Ishikawa (cell line): ENCODE results near the gene ALDH1A2.

Source experiments
- CEBPB ChIP-seq: IDR thresholded peaks from 2 replicates; pipeline ENCODE4 v1.6.1; 2012
- CREB1 ChIP-seq: IDR thresholded peaks from 2 replicates; pipeline ENCODE4 v1.6.1; 2012; ENCODE audit warnings: low read depth
- EGR1 ChIP-seq: IDR thresholded peaks from 2 replicates; pipeline ENCODE4 v1.6.1; 2012
- EP300 ChIP-seq: IDR thresholded peaks from 2 replicates; pipeline ENCODE4 v1.6.1; 2012; ENCODE audit warnings: borderline replicate concordance
- FOXM1 ChIP-seq: IDR thresholded peaks from 2 replicates; pipeline ENCODE4 v1.6.1; 2012; ENCODE audit warnings: low read depth, borderline replicate concordance
- MAX ChIP-seq: IDR thresholded peaks from 2 replicates; pipeline ENCODE4 v1.6.1; 2012
- NFIC ChIP-seq: IDR thresholded peaks from 2 replicates; pipeline ENCODE4 v1.6.1; 2012
- RAD21 ChIP-seq: IDR thresholded peaks from 2 replicates; pipeline ENCODE4 v1.6.1; 2012; ENCODE audit warnings: low read depth
- REST ChIP-seq: IDR thresholded peaks from 2 replicates; pipeline ENCODE4 v1.6.1; 2012; ENCODE audit warnings: low read depth, mild to moderate bottlenecking
- TAF1 ChIP-seq: IDR thresholded peaks from 2 replicates; pipeline ENCODE4 v1.6.1; 2012; ENCODE audit warnings: low read depth, mild to moderate bottlenecking
- TEAD4 ChIP-seq: IDR thresholded peaks from 2 replicates; pipeline ENCODE4 v1.6.1; 2012
- USF1 ChIP-seq: IDR thresholded peaks from 2 replicates; pipeline ENCODE4 v1.6.1; 2012
- YY1 ChIP-seq: IDR thresholded peaks from 2 replicates; pipeline ENCODE4 v1.6.1; 2012; ENCODE audit warnings: low read depth
- ZBTB7A ChIP-seq: IDR thresholded peaks from 2 replicates; pipeline ENCODE4 v1.6.1; 2012; ENCODE audit warnings: low read depth

- no peak for TF ChIP-seq REST
- no peak for TF ChIP-seq USF1
- no peak for TF ChIP-seq TAF1
- TF ChIP-seq CREB1: no peak
- TF ChIP-seq MAX: no peak
- TF ChIP-seq CEBPB: no peak
- no peak for TF ChIP-seq RAD21
- no peak for TF ChIP-seq EP300
- TF ChIP-seq YY1: no peak
- TF ChIP-seq EGR1: no peak
- TF ChIP-seq NFIC: no peak
- no peak for TF ChIP-seq ZBTB7A
- no peak for TF ChIP-seq TEAD4
- TF ChIP-seq FOXM1: no peak
Measured at GRCh38 chr15:57916695-57917094, 148.8 kb downstream of the ALDH1A2 start.
